Astrocyte (in vitro differentiated cells and primary cell): ENCODE measurements around the gene AVP.

Source experiments
- CTCF ChIP-seq: IDR thresholded peaks from 2 replicates; pipeline ENCODE4 v1.5.1; 2011; ENCODE audit warnings: low read depth, mild to moderate bottlenecking, inconsistent platforms, low read length, moderate library complexity; ENCODE audit not compliant: insufficient read depth
- EZH2 ChIP-seq: IDR thresholded peaks from 2 replicates; pipeline ENCODE4 v1.6.1; 2012; ENCODE audit warnings: mild to moderate bottlenecking, low read length, inconsistent platforms; ENCODE audit not compliant: insufficient read depth

- TF ChIP-seq CTCF: no peak
- peak; percentile 75 for TF ChIP-seq EZH2
Observed at GRCh38 chr20:3092611-3093379, 8.3 kb upstream of the AVP start.
